Neural cell (in vitro differentiated cells): ENCODE measurements around the gene CDR2L. TPM values are rescaled to one million over a fixed set of nuclear protein-coding genes. Genes with fewer than 3 reads are reported as not detected.

Experiments
- H2AFZ ChIP-seq: fragments of 200-600, 300-800 bp; sonication (generic), shearing (Covaris generic); 2 replicates; pipeline ENCODE4 v1.6.0; 2014; ENCODE audit warnings: low read depth, mild to moderate bottlenecking, antibody characterized with exemption, low read length, moderate library complexity
- H3F3A ChIP-seq: fragments of 200-600 bp; shearing (Covaris generic); 2 replicates; pipeline ENCODE4 v1.6.1; 2016; ENCODE audit warnings: mild to moderate bottlenecking, moderate library complexity, mixed read lengths, antibody characterized with exemption, low read length; ENCODE audit not compliant: insufficient read depth, poor library complexity, severe bottlenecking
- H3K27ac ChIP-seq: fragments of 200-600, 300-800 bp; sonication (generic), shearing (Covaris generic); 2 replicates; pipeline ENCODE4 v1.5.1; 2014; ENCODE audit warnings: mild to moderate bottlenecking, low read length, moderate library complexity
- H3K27me3 ChIP-seq: fragments of 300-800, 200-600 bp; sonication (generic), shearing (Covaris generic); 2 replicates; pipeline ENCODE4 v1.6.0; 2014; ENCODE audit warnings: mild to moderate bottlenecking, low read depth, low read length, moderate library complexity; ENCODE audit not compliant: insufficient read depth
- H3K36me3 ChIP-seq: fragments of 300-800, 200-600 bp; sonication (generic), shearing (Covaris generic); 2 replicates; pipeline ENCODE4 v1.5.1; 2014; ENCODE audit warnings: mild to moderate bottlenecking, antibody characterized with exemption, low read length, moderate library complexity; ENCODE audit not compliant: insufficient read depth
- H3K4me2 ChIP-seq: fragments of 300-800, 200-600 bp; sonication (generic), shearing (Covaris generic); 2 replicates; pipeline ENCODE4 v1.6.0; 2014; ENCODE audit warnings: mild to moderate bottlenecking, low read length
- H3K4me3 ChIP-seq: fragments of 300-800, 200-600 bp; sonication (generic), shearing (Covaris generic); 2 replicates; pipeline ENCODE4 v1.5.1; 2014; ENCODE audit warnings: mild to moderate bottlenecking, low read length, moderate library complexity
- H3K79me2 ChIP-seq: fragments of 200-600 bp; shearing (Covaris generic); replicated peaks from 2 replicates; pipeline ENCODE4 v1.6.0; 2014; ENCODE audit warnings: mild to moderate bottlenecking, low read length, moderate library complexity; ENCODE audit not compliant: insufficient read depth
- H3K9ac ChIP-seq: fragments of 300-800, 200-600 bp; sonication (generic), shearing (Covaris generic); 2 replicates; pipeline ENCODE4 v1.6.1; 2016; ENCODE audit warnings: mild to moderate bottlenecking, low read length, mixed read lengths
- H3K9me2 ChIP-seq: fragments of 200-600 bp; shearing (Covaris generic); 2 replicates; pipeline ENCODE4 v1.6.1; 2016; ENCODE audit warnings: mild to moderate bottlenecking, low read length, mixed read lengths; ENCODE audit not compliant: insufficient read depth
- H3K9me3 ChIP-seq: fragments of 200-600, 300-800 bp; sonication (generic), shearing (Covaris generic); 2 replicates; pipeline ENCODE4 v1.6.1; 2016; ENCODE audit warnings: mild to moderate bottlenecking, mixed run types, low read length, moderate library complexity, mixed read lengths
- H4K20me1 ChIP-seq: fragments of 200-600 bp; shearing (Covaris generic); 2 replicates; pipeline ENCODE4 v1.6.1; 2016; ENCODE audit warnings: mild to moderate bottlenecking, mixed run types; ENCODE audit not compliant: insufficient read depth
- CTCF ChIP-seq: fragments of 450-650 bp; IDR thresholded peaks from 2 replicates; pipeline ENCODE4 v1.5.1; 2014; ENCODE audit warnings: antibody characterized with exemption, mild to moderate bottlenecking, moderate library complexity; ENCODE audit not compliant: poor library complexity, severe bottlenecking
- EP300 ChIP-seq: fragments of 450-650 bp; conservative IDR thresholded peaks from 2 replicates; pipeline ENCODE4 v1.6.1; 2014; ENCODE audit warnings: antibody characterized with exemption, mild to moderate bottlenecking, moderate library complexity; ENCODE audit not compliant: poor library complexity, severe bottlenecking
- EZH2 ChIP-seq: fragments of 200-600, 300-800 bp; shearing (Covaris generic), sonication (generic); IDR thresholded peaks from 2 replicates; pipeline ENCODE4 v1.6.1; 2014; ENCODE audit warnings: antibody characterized with exemption, low read length, borderline replicate concordance, mild to moderate bottlenecking; ENCODE audit not compliant: insufficient read depth, poor library complexity, severe bottlenecking
- MXI1 ChIP-seq: fragments of 450-650 bp; conservative IDR thresholded peaks from 2 replicates; pipeline ENCODE4 v1.6.1; 2014; ENCODE audit warnings: antibody characterized with exemption, mild to moderate bottlenecking; ENCODE audit not compliant: poor library complexity, severe bottlenecking
- POLR2AphosphoS5 ChIP-seq: IDR thresholded peaks from 2 replicates; pipeline ENCODE4 v1.6.1; 2012
- RAD21 ChIP-seq: fragments of 450-650 bp; conservative IDR thresholded peaks from 2 replicates; pipeline ENCODE4 v1.6.1; 2014; ENCODE audit warnings: antibody characterized with exemption, mild to moderate bottlenecking, moderate library complexity
- REST ChIP-seq: IDR thresholded peaks from 2 replicates; pipeline ENCODE4 v1.6.1; 2012; ENCODE audit warnings: borderline replicate concordance
- SMC3 ChIP-seq: fragments of 450-650 bp; conservative IDR thresholded peaks from 2 replicates; pipeline ENCODE4 v1.6.1; 2014; ENCODE audit warnings: antibody characterized with exemption, mild to moderate bottlenecking, moderate library complexity; ENCODE audit not compliant: poor library complexity
- TAF1 ChIP-seq: IDR thresholded peaks from 2 replicates; pipeline ENCODE4 v1.6.1; 2012; ENCODE audit warnings: low read depth
- polyA plus RNA-seq: library from polyadenylated mRNA; depleted of rRNA; stranded (reverse); fragments of >200 nt; gene quantifications from 2 replicates; pipeline ENCODE4 v1.2.3, GENCODE V29; 2014

CDR2L gene
- polyA plus RNA-seq, 1 donor from 2014 or later, result 8.1 TPM

GRCh38 chr17:74943808-74944522 lies 43.5 kb upstream of the CDR2L start:
- Histone ChIP-seq H3K9me2 (no peaks in the 10 kb centered on the region), H3F3A (no peaks in the 10 kb centered on the region), H3K9ac (no peak overlapping the region), H3K27ac (no peak overlapping the region), H3K9me3 (no peaks in the 10 kb centered on the region), H3K4me3 (no peak overlapping the region), H3K4me2 (no peak overlapping the region), H3K27me3 (peaks cover 32% of the 10 kb centered on the region), H3K36me3 (no peaks in the 10 kb centered on the region), H4K20me1 (no peaks in the 10 kb centered on the region), H3K79me2 (no peaks in the 10 kb centered on the region), H2AFZ (no peak overlapping the region)
- no peak for TF ChIP-seq SMC3

GRCh38 chr17:74945543-74945942 lies 41.9 kb upstream of the CDR2L start:
- H3K9me3 ChIP-seq, result no peaks in the 10 kb centered on the region
- H3K4me3 ChIP-seq, result no peak overlapping the region
- TF ChIP-seq TAF1 (no peak), MXI1 (no peak), CTCF (no peak), POLR2AphosphoS5 (no peak), REST (no peak), RAD21 (no peak), EP300 (no peak), EZH2 (no peak), SMC3 (no peak)
- H3K9ac ChIP-seq, result no peak overlapping the region
- no peaks in the 10 kb centered on the region for H4K20me1 ChIP-seq
- H3K27ac ChIP-seq, result no peak overlapping the region
- H3K36me3 ChIP-seq, result no peaks in the 10 kb centered on the region
- no peak overlapping the region for H2AFZ ChIP-seq
- no peaks in the 10 kb centered on the region for H3K9me2 ChIP-seq
- H3F3A ChIP-seq, result no peaks in the 10 kb centered on the region
- no peak overlapping the region for H3K4me2 ChIP-seq
- H3K79me2 ChIP-seq, result no peaks in the 10 kb centered on the region
- H3K27me3 ChIP-seq, result peaks cover 20% of the 10 kb centered on the region
